ENCODE data around the gene GABRB2.
"Not testable (repeated sequence)": the region's sequence is repeated elsewhere in the genome, so short reads cannot be mapped to it uniquely, and the experiment has no call there.

The GABRB2 gene

GRCh38 chr5:161385027-161385426, 161.5 kb downstream of the GABRB2 start:
- no peak for DNase-seq

- DNase-seq: no peak
These were observed 163.8 kb downstream of the GABRB2 start for GRCh38 chr5:161382685-161383084.

GRCh38 chr5:161380486-161380885, 166.0 kb downstream of the GABRB2 start:
- DNase-seq: no peak

GRCh38 chr5:161378701-161379100, 167.8 kb downstream of the GABRB2 start:
- peak in 1 of 2 experiments; percentile 6 for DNase-seq

- DNase-seq: no peak
These were observed 170.5 kb downstream of the GABRB2 start for GRCh38 chr5:161376034-161376433.

GRCh38 chr5:161373345-161373707, 173.2 kb downstream of the GABRB2 start:
- DNase-seq: no peak

GRCh38 chr5:161372682-161373344, 173.7 kb downstream of the GABRB2 start:
- no peak for DNase-seq

GRCh38 chr5:161369022-161369421, 177.5 kb downstream of the GABRB2 start:
- DNase-seq: no peak

- no peak for DNase-seq
These were observed 188.1 kb downstream of the GABRB2 start for GRCh38 chr5:161358446-161358845.

GRCh38 chr5:161344234-161344633, 202.3 kb downstream of the GABRB2 start:
- no peak for DNase-seq

GRCh38 chr5:161342886-161343285, 203.6 kb downstream of the GABRB2 start:
- DNase-seq: no peak

- no peak for DNase-seq
These were observed 206.5 kb downstream of the GABRB2 start for GRCh38 chr5:161340012-161340411.

GRCh38 chr5:161333194-161333880, 213.2 kb downstream of the GABRB2 start:
- no peak for DNase-seq

- DNase-seq: no peak
These were observed 214.2 kb downstream of the GABRB2 start for GRCh38 chr5:161332343-161332742.

GRCh38 chr5:161314033-161314432, 232.5 kb downstream of the GABRB2 start:
- DNase-seq: no peak

- DNase-seq: no peak
These were observed 233.6 kb downstream of the GABRB2 start for GRCh38 chr5:161312882-161313281.

GRCh38 chr5:161311965-161312364, 234.6 kb downstream of the GABRB2 start:
- DNase-seq: no peak

- DNase-seq: no peak
These were observed 235.3 kb downstream of the GABRB2 start for GRCh38 chr5:161311146-161311708.

- no peak for DNase-seq
These were observed 240.1 kb downstream of the GABRB2 start for GRCh38 chr5:161306351-161306995.

GRCh38 chr5:161305601-161306000, 240.9 kb downstream of the GABRB2 start:
- no peak for DNase-seq

GRCh38 chr5:161302559-161302958, 244.0 kb downstream of the GABRB2 start:
- DNase-seq: no peak

- no peak for DNase-seq
These were observed 244.9 kb downstream of the GABRB2 start for GRCh38 chr5:161301586-161301985.

GRCh38 chr5:161299053-161299452, 247.5 kb downstream of the GABRB2 start:
- DNase-seq: no peak

GRCh38 chr5:161297388-161297787, 249.1 kb downstream of the GABRB2 start:
- DNase-seq: not testable (repeated sequence)

Data from NCI-H1930 (cell line).